ENCODE measurements around the gene HLA-DPA1.

HLA-DPA1 gene

DNA sequence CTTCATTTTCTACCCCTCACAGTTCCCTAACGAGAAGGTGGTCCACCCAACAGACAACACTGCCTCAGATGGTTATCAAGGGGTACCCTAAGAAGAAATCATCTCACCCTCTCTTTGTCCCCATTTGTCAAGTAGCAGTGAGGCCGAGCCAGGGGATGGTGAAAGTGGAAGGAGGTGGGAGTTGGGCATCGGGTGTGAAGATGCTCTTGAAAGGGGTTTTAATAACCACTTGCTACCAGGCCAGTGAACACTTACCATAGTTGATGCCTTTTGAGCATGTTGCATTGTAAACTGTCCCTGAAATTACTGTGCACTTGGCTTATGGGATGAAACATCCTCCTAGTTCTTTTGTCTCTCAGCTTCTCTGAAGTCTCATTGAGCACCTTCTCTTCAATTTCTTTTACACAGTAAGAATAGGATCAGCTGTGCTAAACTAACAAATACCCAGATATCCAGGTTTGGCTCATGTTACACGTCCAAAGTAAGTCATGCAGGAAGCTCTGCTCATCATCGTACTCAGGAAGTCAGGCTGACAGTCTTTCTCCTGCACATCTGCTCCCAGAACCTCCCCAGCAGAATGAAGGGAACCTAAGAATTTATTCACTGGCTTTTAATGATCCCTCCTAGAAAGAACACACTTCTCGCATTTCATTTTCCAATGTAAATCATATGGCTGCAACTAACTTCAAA, 15.6 kb upstream of the HLA-DPA1 start:
- no peak for DNase-seq (ENCODE audit: low read depth)

DNA sequence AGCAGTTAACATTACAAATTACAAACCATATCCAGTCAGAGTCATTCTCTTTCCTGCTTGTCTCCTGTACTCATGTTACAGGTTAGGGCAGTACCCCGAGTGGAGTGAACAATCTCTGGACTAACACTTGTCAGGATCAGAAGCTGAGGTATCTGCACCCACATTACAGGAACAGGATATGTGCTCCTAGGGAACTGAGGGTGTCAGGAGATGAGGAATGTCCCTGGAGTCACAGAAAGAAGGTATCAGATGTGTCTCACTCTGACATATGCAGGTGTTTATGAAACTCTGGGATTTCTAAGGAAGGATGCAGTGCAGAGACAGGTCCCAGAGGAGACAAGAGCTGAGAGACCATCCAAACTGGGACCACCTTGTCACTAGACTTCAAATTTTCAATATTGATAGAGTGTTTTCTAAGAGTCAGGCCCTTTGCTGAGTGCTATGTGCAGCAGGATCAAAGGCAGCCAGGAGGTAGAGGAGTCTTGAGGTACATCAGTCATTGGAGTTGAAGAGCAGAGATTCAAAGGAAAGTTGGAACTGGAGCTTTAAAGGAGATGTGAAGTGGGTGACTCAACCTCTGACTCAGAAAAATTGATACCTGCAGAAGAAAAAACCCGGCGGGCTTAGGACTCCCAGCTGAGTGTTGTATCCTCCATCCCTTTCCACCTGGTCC, 14.9 kb upstream of the HLA-DPA1 start:
- DNase-seq (ENCODE audit: low read depth), result no peak

DNA sequence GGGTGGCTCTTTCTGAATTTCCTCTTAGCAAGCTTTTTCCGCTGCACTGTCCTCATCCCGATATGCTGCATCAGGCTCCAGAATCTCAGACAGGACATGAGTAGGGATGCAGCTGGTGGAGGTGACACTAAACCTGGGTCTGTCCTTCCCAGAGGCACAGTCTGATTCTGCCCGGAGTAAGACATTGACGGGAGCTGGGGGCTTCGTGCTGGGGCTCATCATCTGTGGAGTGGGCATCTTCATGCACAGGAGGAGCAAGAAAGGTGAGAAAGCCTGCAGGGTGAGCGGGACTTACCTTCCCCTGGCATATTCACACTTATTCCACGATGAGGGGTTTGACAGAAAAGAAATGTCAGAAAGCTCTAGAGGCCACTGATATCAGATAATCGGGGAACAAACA, 12.2 kb upstream of the HLA-DPA1 start:
- no peak for DNase-seq (ENCODE audit: low read depth)

DNA sequence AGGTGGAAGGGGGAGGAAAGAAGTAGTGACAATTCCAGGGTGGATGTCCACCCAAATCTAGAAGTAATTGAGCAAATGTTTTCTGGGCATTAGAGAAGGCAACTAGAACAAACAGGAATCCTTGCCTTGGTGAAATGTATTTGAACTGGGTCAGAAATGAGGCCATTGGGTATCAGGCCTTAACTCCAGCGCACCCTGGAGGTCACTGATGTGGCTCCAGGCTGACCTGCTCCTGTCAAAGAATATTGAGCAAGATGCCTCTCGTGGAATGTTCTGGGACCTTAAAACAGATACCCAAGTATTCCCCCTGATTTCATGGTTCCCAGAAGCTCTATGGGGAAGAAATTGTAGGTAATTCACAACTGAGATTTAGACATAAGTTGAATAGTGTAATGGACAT, 9.3 kb upstream of the HLA-DPA1 start:
- DNase-seq (ENCODE audit: low read depth), result no peak

DNA sequence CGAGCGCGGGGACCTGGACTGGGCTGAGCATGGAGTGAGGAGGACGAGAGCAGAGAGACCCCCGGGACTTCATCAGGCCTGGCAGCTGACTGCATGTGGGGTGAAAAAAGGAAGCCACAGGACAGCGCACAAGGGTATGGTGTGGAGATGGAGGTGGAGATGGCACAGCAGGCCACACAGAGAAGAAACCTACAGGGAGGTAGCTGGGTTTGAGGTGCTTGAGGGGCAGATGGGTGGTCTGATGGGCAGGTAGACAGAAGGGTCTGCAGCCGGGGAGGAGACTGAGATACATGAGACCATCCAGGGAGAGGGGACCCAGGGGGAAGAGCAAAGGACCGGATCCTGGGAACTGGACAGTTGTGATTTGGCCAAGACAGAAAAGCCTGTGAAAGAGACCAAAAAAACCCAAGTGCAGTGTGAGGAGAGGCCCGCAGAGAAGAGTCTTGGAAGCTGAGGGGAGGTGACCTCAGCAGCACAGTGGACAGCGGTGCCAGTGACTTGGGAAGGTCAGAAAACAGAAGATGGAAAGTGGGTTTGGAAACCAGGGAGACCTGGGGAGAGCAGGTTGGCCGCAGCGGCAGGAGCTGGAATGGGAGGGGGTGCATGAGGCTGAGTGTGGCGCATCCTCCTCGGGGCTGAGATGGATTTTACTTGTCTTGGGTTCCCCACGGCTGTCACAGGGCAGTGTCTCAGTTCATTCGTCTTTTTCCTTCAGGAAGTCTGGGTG, 7.8 kb upstream of the HLA-DPA1 start:
- DNase-seq (ENCODE audit: low read depth), result no peak

DNA sequence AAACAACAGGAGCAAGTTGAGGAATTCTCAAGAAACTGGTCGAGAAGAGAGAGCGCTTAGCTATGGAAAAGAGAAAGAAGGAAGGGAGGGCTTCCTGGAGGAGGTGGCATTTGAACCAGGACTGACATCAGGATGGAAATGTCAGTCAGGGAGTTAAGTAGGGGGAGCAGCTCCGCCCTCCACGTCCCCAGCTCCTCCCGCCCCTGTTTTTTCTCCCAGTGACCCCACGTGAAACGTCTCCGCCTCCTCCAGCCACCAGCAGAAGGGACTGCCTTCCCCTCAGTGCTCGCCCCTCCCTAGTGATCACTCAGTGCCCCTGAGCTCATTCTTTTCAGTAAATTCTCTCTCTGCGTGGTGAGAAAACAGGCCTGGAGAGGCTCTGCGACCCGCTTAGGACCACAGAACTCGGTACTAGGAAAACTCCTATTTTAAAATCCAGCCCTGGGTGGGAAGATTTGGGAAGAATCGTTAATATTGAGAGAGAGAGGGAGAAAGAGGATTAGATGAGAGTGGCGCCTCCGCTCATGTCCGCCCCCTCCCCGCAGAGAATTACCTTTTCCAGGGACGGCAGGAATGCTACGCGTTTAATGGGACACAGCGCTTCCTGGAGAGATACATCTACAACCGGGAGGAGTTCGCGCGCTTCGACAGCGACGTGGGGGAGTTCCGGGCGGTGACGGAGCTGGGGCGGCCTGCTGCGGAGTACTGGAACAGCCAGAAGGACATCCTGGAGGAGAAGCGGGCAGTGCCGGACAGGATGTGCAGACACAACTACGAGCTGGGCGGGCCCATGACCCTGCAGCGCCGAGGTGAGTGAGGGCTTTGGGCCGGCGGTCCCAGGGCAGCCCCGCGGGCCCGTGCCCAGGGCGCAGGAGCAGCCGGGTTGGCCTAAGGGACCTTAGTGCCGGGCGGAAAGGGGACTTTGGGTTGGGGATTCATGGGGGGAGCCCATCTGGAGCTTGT, 7.0 kb upstream of the HLA-DPA1 start:
- no peak for DNase-seq (ENCODE audit: low read depth)

DNA sequence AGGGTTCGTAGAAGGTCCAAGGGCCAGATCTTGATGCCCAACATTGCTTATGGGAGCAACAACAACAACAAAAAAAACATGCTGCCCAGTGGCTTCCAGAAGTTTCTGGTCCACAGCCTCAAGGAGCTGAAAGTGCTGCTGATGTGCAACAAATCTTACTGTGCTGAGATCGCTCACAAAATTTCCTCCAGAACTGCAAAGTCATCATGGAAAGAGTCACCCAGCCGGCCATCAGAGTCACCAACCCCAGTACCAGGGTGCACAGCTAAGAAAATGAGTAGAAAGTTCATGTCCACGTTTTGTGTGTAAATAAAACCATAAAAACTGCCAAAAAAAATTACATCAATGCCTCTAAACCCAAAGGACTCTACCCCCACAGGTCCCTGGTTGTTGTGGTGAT, 6.1 kb upstream of the HLA-DPA1 start:
- DNase-seq (ENCODE audit: low read depth), result no peak

DNA sequence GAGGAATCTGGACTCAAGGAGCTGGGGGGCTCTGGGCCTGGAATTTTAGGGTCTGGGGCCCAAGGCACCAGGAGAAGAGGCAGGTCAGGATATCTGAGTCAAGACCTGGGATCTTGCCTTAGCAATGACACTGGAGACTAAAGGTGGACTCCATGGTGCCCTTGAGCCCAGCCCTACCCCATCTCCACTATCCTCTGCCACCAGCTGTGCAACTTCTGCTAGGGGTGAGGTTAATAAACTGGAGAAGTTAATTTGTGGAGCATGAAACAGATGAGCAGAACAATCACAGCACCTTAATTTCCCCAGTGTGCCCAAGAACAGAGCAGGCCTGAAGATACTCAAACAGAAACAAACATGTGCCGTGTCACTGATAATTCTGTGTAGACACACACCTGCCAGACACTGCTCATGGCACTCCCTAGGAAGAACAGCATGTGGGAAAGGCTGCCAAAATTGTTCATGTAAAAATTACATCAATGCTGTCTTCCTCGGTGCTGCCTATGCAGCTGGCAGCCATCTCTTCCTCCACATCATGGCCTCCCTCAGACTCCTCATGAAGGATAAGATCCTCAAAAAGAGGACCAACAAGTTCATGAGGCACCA, 5.6 kb upstream of the HLA-DPA1 start:
- no peak for DNase-seq (ENCODE audit: low read depth)

DNA sequence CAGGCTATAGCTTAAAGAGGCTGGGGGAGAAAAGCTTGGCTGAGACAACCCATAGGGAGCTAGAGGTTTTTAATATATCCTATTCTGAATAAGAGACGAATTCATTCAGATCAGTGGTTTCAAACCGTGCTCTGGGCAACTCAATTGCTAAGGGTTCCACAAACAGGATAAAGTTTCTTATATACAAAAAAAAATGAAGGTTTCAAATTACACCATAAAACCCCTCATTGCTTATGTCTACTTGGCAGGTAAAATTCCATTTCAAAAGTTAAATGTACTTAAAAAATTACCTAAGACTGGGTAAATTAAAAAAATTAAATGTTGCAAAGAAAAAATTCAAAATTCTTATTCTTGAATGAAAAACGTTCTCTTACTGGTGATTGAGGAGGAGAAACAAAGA, 5.0 kb upstream of the HLA-DPA1 start:
- DNase-seq (ENCODE audit: low read depth), result no peak

DNA sequence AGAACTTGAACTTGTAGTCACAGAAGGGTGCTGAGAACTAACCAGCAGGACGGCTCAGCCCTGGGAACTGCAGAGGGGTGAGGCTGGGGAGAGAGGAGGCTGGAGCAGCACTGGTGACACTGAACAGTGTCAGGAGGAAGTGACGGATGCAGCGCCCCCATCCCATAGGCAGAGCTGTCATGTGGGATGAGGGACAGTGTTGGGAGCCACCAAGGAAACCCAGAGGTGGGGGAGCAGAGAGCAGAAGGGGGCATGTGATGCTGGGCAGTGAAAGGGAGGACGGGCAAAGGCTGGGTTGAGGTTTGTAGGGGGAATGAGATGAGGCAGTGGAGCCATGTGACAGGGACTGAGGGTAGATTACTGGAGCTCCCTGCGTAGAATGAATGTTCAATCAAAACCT, 4.5 kb upstream of the HLA-DPA1 start:
- DNase-seq (ENCODE audit: low read depth), result no peak

DNA sequence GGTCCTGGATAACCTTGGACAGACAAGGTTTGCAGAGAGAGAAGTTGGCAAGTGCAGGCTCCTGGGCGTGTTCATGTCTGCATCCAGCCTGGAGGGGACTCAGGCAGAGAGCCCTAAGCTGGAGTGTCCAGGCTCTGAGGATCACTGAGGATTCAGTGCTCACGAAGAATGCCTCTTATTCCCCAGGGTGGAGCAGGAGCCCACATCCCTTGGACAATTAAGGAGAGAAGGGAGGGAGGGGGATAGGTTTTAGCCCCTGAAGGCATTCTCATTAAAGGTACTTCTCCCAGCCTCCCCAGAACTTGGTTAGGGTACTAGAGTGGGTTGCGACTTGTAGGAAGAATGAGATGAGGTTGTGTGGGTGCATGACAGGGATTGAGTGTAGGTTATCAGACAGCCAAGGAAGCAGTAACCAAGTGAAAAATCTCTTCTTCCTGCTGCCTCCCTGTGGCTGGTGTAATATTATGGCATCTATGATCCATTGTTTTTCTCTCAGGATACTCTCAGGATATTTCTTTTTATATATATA, 3.0 kb upstream of the HLA-DPA1 start:
- no peak for DNase-seq (ENCODE audit: low read depth)

DNA sequence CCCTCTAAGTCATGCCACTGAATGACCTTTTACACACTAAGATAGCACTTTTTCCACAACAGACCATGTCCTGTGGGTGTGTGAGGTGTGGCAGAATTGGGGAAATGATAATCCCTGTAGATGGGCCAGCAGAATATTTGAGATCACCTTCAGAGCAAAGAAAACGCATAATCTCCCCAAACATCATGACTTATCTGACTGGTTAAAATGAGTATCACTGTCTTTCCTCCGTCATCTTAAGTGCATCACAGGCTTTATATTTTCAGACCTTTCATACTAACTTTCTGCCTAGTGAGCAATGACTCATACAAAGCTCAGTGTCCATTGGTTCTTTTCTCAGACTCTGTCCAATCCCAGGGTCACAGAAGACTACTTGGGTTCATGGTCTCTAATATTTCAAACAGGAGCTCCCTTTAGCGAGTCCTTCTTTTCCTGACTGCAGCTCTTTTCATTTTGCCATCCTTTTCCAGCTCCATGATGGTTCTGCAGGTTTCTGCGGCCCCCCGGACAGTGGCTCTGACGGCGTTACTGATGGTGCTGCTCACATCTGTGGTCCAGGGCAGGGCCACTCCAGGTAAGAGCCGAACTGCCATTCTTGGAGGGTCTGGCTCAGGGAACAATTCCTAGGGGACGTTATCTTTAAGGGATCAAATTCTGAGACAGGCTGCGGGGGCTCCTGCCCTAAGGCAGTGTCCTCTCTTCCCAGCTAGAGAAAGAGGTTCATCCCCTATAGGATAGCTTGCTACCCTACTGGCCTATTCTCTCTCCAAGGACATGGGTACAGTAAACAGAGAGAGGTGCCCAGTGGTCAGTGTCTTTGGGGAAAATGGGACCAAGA, 2.3 kb upstream of the HLA-DPA1 start, which contains the start of gene HLA-DPB1:
Gene HLA-DPB1, plus strand, starts transcription at position 423 of the 838 bp plus-strand sequence. Its CDS starts 52 bp downstream, at position 475.
- DNase-seq (ENCODE audit: low read depth), result no peak

DNA sequence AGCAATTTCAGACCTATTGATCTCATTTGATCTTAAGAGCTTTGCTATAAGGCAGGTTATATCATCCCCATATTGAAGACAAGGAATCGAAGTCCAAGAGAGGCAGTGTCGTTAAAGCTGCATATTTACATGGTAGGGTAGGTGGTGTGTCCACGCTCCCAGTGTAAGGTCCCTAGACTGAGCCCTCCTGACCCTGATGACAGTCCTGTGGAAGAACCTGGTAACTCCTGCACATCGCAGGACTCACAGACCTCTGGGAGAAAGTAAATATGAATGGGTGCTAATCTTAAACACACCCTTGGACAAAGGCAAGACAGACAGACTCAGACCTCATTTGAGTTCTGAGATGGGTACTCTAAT, 1.7 kb upstream of the HLA-DPA1 start:
- DNase-seq (ENCODE audit: low read depth), result no peak

DNA sequence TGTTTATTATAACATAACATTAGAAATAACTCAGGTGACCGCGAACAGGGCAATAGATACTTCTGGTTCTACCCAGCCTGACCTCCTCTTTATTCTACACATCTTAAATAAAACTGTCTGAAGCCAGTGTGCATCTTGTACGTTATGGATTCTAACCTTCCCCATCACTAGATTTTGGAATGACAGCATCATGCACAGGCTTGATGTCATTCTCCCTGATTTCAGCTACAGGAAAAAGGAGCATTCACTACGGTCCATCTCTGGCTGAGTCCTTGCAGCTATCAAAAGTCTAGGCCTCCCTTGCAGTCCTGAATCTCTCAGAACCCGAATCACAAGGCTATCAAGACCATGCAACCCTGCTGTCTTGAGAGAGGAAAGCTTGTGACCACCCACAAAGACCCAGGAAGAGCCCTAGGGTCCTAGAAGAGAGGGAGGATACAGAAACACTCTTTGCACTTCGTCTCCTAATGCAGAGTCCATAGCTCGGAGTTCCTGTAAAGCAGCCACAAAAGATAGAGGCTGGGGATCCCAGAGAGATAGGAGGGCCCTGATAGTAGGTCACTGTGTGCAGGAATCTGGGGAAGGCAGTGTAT, 845 bp downstream of the HLA-DPA1 start:
- DNase-seq (ENCODE audit: low read depth), result no peak

DNA sequence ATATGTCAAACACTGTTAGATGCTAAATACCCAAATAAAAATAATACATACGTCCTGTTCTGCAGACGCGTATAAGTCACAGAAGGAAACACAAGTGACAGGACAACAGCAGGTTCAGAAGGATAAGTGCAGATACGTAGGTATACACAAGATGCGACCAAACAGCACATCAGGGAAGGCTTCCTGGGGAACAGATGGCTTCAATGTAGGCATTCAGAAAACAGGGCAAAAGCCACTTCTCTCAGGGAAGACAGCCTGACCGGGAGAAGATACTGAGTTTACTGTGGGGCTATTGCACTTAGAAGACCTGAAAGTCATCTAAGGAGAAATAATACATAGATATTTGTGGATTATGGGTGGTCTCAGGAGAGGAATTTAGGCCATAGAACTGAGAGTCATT, 1.9 kb downstream of the HLA-DPA1 start:
- no peak for DNase-seq (ENCODE audit: low read depth)

DNA sequence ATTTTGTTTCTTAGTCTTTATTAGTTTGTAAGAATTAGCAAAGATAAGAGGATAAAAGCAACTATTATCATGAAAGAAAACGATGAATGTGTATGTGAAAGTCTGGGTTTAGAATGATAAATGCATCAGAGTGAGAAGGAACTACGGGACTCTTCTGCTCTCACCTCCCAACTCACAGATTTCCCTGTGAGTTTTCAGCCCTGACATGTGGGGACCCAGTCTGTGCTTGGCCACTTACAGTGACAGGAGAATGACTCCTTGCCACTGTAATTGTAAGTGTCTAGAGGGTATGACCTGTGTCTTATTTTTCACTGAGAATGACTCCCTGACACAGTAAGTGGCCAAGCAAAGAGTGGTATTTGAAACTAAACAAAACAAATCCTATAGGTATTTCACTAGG, 2.5 kb downstream of the HLA-DPA1 start:
- no peak for DNase-seq (ENCODE audit: low read depth)

DNA sequence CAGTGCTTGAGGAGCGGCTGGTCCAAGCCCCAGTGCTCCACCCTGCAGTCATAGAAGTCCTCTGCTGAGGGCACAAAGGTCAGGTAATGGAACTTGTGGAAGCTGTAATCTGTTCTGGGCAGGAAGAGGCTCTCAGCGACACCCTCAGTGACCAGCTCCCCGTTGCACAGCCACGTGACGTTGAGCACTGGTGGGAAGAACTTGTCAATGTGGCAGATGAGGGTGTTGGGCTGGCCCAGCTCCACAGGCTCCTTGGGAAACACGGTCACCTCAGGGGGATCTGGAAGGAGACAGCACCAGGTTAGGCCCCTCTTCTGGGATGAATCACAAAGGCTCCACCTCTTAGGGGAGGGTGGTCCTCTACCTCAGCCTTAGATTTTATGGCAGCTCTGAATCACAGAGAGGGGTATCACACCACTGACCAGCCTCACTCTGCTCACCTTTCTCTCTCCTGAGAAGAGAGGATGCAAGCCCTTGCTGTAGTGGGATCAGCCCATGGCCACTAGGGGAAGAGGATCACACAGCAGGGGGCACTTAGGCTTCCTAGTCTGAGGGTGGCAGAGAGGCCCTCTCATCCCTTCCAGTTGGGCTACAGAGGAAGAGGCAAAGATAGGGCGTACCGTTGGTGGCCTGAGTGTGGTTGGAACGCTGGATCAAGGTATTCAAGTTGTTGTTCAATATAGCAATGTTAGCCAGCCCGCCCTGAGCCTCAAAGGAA, 4.3 kb downstream of the HLA-DPA1 start:
- DNase-seq (ENCODE audit: low read depth), result no peak

DNA sequence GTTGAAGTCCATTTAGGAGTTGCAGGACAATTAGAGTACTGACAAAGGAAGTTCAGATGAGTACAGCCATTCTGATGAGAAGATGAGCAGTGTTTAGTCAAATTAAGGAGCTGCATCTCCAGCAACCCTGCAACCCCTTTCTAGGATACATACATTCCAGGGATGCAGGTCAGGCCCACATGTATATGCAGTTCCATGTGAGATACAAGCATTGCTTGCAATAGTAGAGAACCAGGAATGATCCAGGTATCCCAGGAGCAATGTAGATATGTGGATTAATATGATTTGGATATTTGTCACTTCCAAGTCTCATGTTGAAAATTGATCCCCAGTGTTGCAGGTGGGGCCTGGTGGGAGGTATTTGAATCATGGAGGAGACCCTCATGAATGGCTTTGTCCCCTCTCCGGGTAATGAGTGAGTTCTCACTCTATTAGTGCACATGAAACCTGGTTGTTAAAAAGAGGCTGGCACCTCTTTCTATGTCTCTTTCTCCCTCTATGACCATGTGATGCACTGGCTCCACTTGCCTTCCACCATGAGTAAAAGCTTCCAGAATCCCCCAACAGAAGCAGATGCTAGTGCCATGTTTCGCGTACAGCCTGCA, 6.4 kb downstream of the HLA-DPA1 start:
- no peak for DNase-seq (ENCODE audit: low read depth)

DNA sequence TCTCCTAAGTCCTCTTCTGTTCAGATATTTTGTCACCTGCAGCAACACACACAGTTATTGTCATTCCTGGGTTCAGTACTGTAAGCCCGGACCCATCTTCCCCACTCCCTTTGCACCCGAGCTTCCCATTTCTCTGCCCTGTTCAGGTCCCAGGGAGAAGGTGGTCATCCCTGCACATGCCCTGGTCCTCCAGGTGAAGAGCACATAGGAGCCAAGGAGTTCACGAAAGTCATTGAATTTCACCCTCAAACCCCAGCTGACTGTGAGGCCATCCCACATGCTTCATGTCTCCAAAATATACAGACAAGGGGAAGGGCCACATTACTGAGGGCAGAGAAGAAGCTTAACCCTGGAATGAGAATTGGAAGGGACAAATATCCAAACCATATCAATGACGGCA, 8.1 kb downstream of the HLA-DPA1 start:
- no peak for DNase-seq (ENCODE audit: low read depth)

Data from stimulated activated CD8-positive, alpha-beta memory T cell treated with anti-CD3 and anti-CD28 coated beads, Interleukin-15, amount 100 ng/mL, for 24 hours (primary cell).